ENCODE data around the gene GOLT1B. TPM values are rescaled to one million over a fixed set of nuclear protein-coding genes. Genes with fewer than 3 reads are reported as not detected.

GOLT1B gene
- total and polyA plus RNA-seq, 2 of the 8 experiments (the other 6 are each of a cell fraction or from before 2014, with no cell fraction given), result 18.3 to 38.3 TPM

DNA sequence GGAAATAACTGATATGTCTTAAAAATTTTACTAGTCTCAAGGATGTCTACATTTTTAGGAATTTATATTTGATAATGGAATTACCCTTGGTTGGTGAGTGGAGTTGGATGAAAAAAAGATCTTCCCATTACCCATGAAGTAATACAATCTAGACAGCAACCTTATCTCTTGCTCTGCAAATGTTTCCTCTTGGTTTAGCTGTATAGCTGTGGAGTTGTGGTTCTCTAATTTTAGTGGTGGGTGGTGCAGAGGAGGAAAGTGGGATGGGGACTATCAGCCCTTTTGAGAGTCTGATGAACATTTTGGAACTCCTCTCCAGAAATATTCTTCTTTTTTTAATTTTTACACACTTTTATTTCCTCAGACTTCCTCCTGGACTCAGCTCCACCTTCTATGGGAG, 41.6 kb downstream of the GOLT1B start:
- Histone ChIP-seq H2BK12ac (ENCODE audit: low read depth, low read length) (no peak overlapping the region), H3K23me2 (ENCODE audit: low read depth, low read length) (no peaks in the 10 kb centered on the region; the same call in 1 of the 2 replicates), H3K14ac (ENCODE audit: insufficient read length) (no peak overlapping the region), H3K79me1 (ENCODE audit: low read depth, low read length) (no peaks in the 10 kb centered on the region; the same call in 1 of the 2 replicates), H3K27me3 (replicated peaks in 1 of 4; ENCODE audit: control insufficient read depth in 3 of 4, extremely low read depth in 1 of 4, insufficient read depth in 3 of 4, low read length in 3 of 4) (no peaks in the 10 kb centered on the region), H3K18ac (ENCODE audit: extremely low read depth, low read length) (no peak overlapping the region), H2BK5ac (ENCODE audit: low read depth, low read length) (no peak overlapping the region), H3K4me3 (ENCODE audit: extremely low read depth in 1 of 4, insufficient read depth in 2 of 4, low read depth in 3 of 4, low read length in 4 of 4) (no peak overlapping the region), H2AK5ac (ENCODE audit: low read depth, low read length) (no peak overlapping the region), H4K5ac (ENCODE audit: insufficient read length, low read depth, low read length) (no peak overlapping the region), H3K9me3 (ENCODE audit: insufficient read depth in 2 of 2, low read depth in 1 of 2, low read length in 1 of 2) (no peaks in the 10 kb centered on the region), H3K56ac (replicated peaks; ENCODE audit: insufficient read length, low read depth, low read length) (no peak overlapping the region), H4K91ac (replicated peaks; ENCODE audit: insufficient read length, low read length) (no peak overlapping the region), H4K8ac (ENCODE audit: extremely low read depth, insufficient read depth, low read length) (no peak overlapping the region), H4K20me1 (replicated peaks in 1 of 2; ENCODE audit: control insufficient read depth in 1 of 2, insufficient read depth in 2 of 2, low read length in 2 of 2) (no peaks in the 10 kb centered on the region), H3K4me1 (replicated peaks in 1 of 4; ENCODE audit: control insufficient read depth in 3 of 4, insufficient read depth in 4 of 4, low read length in 3 of 4) (no peaks in the 10 kb centered on the region), H2BK120ac (replicated peaks; ENCODE audit: low read depth, low read length) (no peak overlapping the region), H2BK20ac (ENCODE audit: low read length) (no peak overlapping the region), H3K36me3 (ENCODE audit: control insufficient read depth in 2 of 4, insufficient read depth in 4 of 4, low read length in 3 of 4) (no peaks in the 10 kb centered on the region), H3K27ac (ENCODE audit: low read depth, low read length) (no peak overlapping the region), H3K4ac (replicated peaks; ENCODE audit: insufficient read length, low read depth, low read length) (no peak overlapping the region), H3K79me2 (ENCODE audit: control insufficient read depth in 1 of 2, insufficient read depth in 2 of 2, low read length in 2 of 2) (no peaks in the 10 kb centered on the region), H3K4me2 (ENCODE audit: insufficient read depth in 1 of 2, low read depth in 2 of 2, low read length in 2 of 2) (no peak overlapping the region), H3K9ac (replicated peaks in 1 of 4; ENCODE audit: extremely low read depth in 1 of 4, low read depth in 3 of 4, low read length in 3 of 4) (no peak overlapping the region), H2BK15ac (ENCODE audit: low read length) (no peak overlapping the region), H3K23ac (ENCODE audit: insufficient read length) (no peak overlapping the region), H2AFZ (ENCODE audit: low read length) (no peak overlapping the region)
- FAIRE-seq, result no peak
- ChIA-PET POLR2A (ENCODE audit: partially characterized antibody) (interaction anchor here (0.7 to 1.0 kb wide), 3 partner anchors 96 to 106 kb away, joined by 3 read pairs; no protein-coding TSS in a partner anchor), CTCF (ENCODE audit: partially characterized antibody) (interaction anchor here (1.1 to 2.2 kb wide), 2 partner anchors 9 to 230 kb away, joined by 3 to 7 read pairs; no protein-coding TSS in a partner anchor)
- no peak for DNase-seq (ENCODE audit: low read depth in 1 of 2, low spot score in 2 of 2)
- TF ChIP-seq KDM4A (IDR thresholded peaks at IDR 0.05; ENCODE audit: low read depth, low read length, severe bottlenecking) (no peak), CTCF (IDR thresholded peaks at IDR 0.05; ENCODE audit: control extremely low read depth in 1 of 3, insufficient read depth in 1 of 3, low read depth in 1 of 3, low read length in 3 of 3) (no peak), EZH2 (IDR thresholded peaks at IDR 0.05; ENCODE audit: low read depth, low read length, severe bottlenecking) (no peak), KDM1A (IDR thresholded peaks at IDR 0.05; ENCODE audit: borderline replicate concordance, low read length) (no peak), ZNF274 (IDR thresholded peaks at IDR 0.05; ENCODE audit: borderline replicate concordance, extremely low read depth, low read length) (no peak), CHD2 (IDR thresholded peaks at IDR 0.05; ENCODE audit: low read length) (no peak), RFX5 (IDR thresholded peaks at IDR 0.05; ENCODE audit: borderline replicate concordance, low read depth, low read length) (no peak), TBP (IDR thresholded peaks at IDR 0.05; ENCODE audit: low read depth, low read length) (no peak), TAF7 (optimal IDR thresholded peaks at IDR 0.05; ENCODE audit: borderline replicate concordance, low read depth, low read length) (no peak), CHD1 (IDR thresholded peaks at IDR 0.05; ENCODE audit: low read depth, low read length) (no peak), SP2 (IDR thresholded peaks at IDR 0.05; ENCODE audit: low read length) (no peak), TAF1 (IDR thresholded peaks at IDR 0.05; ENCODE audit: low read depth, low read length) (no peak), TEAD4 (IDR thresholded peaks at IDR 0.05; ENCODE audit: low read depth, low read length) (no peak)

Data from H1 (cell line).